ENCODE results near the gene NFYA.

NFYA gene

GRCh38 chr6:41072836-41073202 lies at the start of gene NFYA:
Gene NFYA, plus strand, starts transcription at chr6:41072974. Its CDS starts 6,116 bp downstream, at chr6:41079090.
- peaks cover 10 to 55% (median 30%) of the 10 kb centered on the region in 11 experiments; a peak in 16 of 22 replicates for H3K36me3 ChIP-seq
- peaks cover 36 to 48% (median 43%) of the 10 kb centered on the region in 11 experiments; a peak in 21 of 22 replicates for H4K20me1 ChIP-seq
- peak within 1 kb of the TSS; percentile 83 to 97 (median 94) for H3K4me3 ChIP-seq
- H3K4me2 ChIP-seq: peak within 1 kb of the TSS; percentile 88 to 97 (median 95)
- no peak for TF ChIP-seq Cebpa-rat (IDR thresholded peaks at IDR 0.05)
- H3K27ac ChIP-seq: peak within 1 kb of the TSS; percentile 96 to 99 (median 98)
- H3K27me3 ChIP-seq: no peaks in the 10 kb centered on the region
- H3K4me1 ChIP-seq: peaks cover 38 to 58% (median 48%) of the 10 kb centered on the region in 10 experiments
- H3K9ac ChIP-seq: peak within 1 kb of the TSS; percentile 94 to 99 (median 99)
- no peaks in the 10 kb centered on the region for H3K9me3 ChIP-seq (replicated peaks in 1 of 11)

- TF ChIP-seq Cebpa-rat (IDR thresholded peaks at IDR 0.05): no peak
- H3K27ac ChIP-seq: no peak overlapping the region
- H3K9me3 ChIP-seq (replicated peaks in 1 of 11): peaks cover 0 to 10% (median 0%) of the 10 kb centered on the region in 11 experiments; a peak in 5 of 22 replicates
- H3K4me1 ChIP-seq: peaks cover 17 to 27% (median 19%) of the 10 kb centered on the region in 10 experiments
- H3K4me2 ChIP-seq: no peak overlapping the region
- H4K20me1 ChIP-seq: no peaks in the 10 kb centered on the region
- H3K9ac ChIP-seq: no peak overlapping the region
- H3K36me3 ChIP-seq: peaks cover 0 to 19% (median 0%) of the 10 kb centered on the region in 11 experiments; a peak in 4 of 22 replicates
- no peaks in the 10 kb centered on the region for H3K27me3 ChIP-seq
- no peak overlapping the region for H3K4me3 ChIP-seq
These were observed 49.7 kb upstream of the NFYA start for GRCh38 chr6:41023114-41023513.

DNA sequence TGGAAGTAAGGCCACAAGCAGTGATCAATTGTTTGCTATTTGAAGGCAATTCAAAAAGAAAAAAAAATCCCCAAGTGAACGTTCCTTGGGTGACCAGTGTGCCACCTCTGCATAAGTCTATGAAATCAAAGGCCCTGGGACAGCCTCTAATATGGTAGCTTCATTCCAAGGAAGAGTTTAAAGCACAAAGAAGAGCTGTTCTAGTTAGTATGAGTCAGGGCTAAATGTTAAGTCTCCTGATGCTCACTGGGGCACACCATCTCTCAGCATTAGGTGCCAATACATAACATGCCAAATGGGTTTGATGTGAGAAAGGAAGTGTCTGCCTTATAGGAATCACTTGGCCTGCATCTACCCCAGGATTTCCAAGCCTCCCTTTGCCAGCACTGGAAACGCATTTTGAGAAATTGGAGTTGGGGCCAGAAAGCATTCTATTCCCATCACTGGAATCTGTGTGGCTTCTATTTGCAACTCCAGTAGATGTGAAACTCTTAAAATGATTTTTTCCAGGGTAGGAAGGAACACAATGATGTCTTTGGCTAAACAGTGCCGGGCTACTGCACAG lies 46.7 kb upstream of the NFYA start:
- H3K9me3 ChIP-seq (replicated peaks in 1 of 11): no peaks in the 10 kb centered on the region
- H3K27me3 ChIP-seq: no peaks in the 10 kb centered on the region
- peaks cover 34 to 55% (median 42%) of the 10 kb centered on the region in 10 experiments for H3K4me1 ChIP-seq
- peak overlapping the region; percentile 92 to 99 (median 95) for H3K4me2 ChIP-seq
- peaks cover 0 to 14% (median 0%) of the 10 kb centered on the region in 11 experiments; a peak in 4 of 22 replicates for H3K36me3 ChIP-seq
- no peaks in the 10 kb centered on the region for H4K20me1 ChIP-seq
- H3K27ac ChIP-seq: peak overlapping the region in 3 of 11 experiments; percentile 95; a peak in 2 of 22 replicates
- H3K4me3 ChIP-seq: peak overlapping the region in 6 of 10 experiments; percentile 63 to 75 (median 70); a peak in 4 of 20 replicates
- peak overlapping the region in 7 of 11 experiments; percentile 26 to 93 (median 90); a peak in 6 of 22 replicates for H3K9ac ChIP-seq
- no peak for TF ChIP-seq Cebpa-rat (IDR thresholded peaks at IDR 0.05)

DNA sequence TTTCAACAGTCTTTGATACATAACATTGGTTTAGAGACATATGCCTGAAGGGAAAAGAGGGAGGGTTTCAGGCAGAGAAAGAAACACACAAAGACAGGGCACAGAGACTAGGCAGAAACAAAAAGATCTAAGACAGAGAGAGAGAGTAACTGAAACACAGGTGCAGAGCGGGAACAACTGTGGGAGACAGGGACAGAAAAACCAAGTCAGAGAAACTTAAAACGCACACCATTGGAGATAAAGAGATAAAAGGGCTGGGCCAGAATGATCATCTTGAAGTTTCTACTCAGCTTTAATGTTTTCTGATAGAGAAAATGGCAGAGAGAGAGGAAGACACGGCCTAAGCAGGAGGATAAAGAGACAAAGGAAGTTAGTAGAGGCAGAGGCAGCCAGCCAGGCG lies 45.5 kb upstream of the NFYA start:
- H4K20me1 ChIP-seq: no peaks in the 10 kb centered on the region
- no peak for TF ChIP-seq Cebpa-rat (IDR thresholded peaks at IDR 0.05)

GRCh38 chr6:41027799-41028560 lies 44.8 kb upstream of the NFYA start:
- Histone ChIP-seq H3K27ac (peak overlapping the region; percentile 79 to 97 (median 95)), H3K4me3 (peak overlapping the region; percentile 55 to 75 (median 65))
- no peak for TF ChIP-seq Cebpa-rat (IDR thresholded peaks at IDR 0.05)

More for the DNA sequence above, 45.5 kb upstream of the NFYA start:
- no peaks in the 10 kb centered on the region for H3K9me3 ChIP-seq (replicated peaks in 1 of 11)
- H3K36me3 ChIP-seq: peaks cover 0 to 14% (median 0%) of the 10 kb centered on the region in 11 experiments; a peak in 4 of 22 replicates
- peak overlapping the region; percentile 92 to 99 (median 95) for H3K4me2 ChIP-seq
- H3K27me3 ChIP-seq: no peaks in the 10 kb centered on the region
- peak overlapping the region; percentile 84 to 93 (median 88); a peak in 21 of 22 replicates for H3K9ac ChIP-seq
- peaks cover 34 to 55% (median 42%) of the 10 kb centered on the region in 10 experiments for H3K4me1 ChIP-seq
- peak overlapping the region; percentile 41 to 97 (median 95); a peak in 21 of 22 replicates for H3K27ac ChIP-seq
- H3K4me3 ChIP-seq: peak overlapping the region; percentile 55 to 75 (median 65)

DNA sequence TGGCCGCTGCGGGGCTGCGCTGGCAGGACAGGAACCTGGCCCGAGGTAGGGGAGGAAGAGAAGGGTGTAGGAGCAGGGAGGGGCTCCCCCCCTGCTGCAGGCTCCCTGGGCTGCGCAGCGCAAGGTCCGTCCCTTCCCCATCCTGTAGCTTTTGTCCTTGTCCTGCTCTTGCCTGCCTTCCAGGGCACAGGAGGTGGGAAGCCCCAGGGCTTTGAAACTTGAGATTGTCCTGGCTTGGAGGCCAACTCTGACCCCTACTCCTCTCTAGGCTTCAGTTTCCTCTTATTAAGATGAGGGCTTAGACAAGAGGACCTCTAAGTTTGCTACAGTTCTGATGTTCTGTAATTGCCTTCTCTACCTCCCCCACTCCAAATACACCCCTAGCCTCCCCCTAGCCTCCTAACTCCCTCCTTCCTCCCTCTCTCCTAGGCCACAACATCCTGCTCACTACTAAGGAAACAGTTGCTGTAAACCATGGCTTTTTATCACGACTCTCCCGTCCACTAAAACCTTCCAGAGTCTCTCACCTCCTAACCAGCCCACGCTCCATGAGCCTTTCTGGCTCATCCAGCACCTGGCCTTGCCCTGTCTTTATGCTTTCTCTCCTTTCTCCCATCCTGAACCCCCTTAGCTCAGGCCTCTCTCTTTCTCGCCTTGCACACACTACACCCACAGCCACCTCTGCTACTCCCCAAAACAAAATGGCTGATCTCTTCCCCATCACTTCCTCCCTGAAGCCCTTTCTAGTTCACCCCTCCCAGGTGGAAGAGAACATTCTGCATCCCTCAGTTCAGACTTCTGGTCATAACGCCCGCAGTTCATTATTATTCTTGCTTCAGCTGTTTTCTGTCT lies 44.0 kb upstream of the NFYA start:
- H3K9ac ChIP-seq: peak overlapping the region; percentile 84 to 93 (median 88)
- no peak for TF ChIP-seq Cebpa-rat (IDR thresholded peaks at IDR 0.05)
- peak overlapping the region; percentile 79 to 97 (median 95) for H3K27ac ChIP-seq

More at GRCh38 chr6:41027799-41028560, 44.8 kb upstream of the NFYA start:
- H3K36me3 ChIP-seq: peaks cover 0 to 13% (median 0%) of the 10 kb centered on the region in 11 experiments; a peak in 4 of 22 replicates
- H3K4me2 ChIP-seq: peak overlapping the region; percentile 92 to 99 (median 95)
- no peaks in the 10 kb centered on the region for H3K9me3 ChIP-seq (replicated peaks in 1 of 11)
- no peaks in the 10 kb centered on the region for H4K20me1 ChIP-seq
- H3K4me1 ChIP-seq: peaks cover 34 to 55% (median 42%) of the 10 kb centered on the region in 10 experiments
- no peaks in the 10 kb centered on the region for H3K27me3 ChIP-seq
- peak overlapping the region; percentile 84 to 93 (median 88) for H3K9ac ChIP-seq

GRCh38 chr6:41032830-41033229 lies 39.9 kb upstream of the NFYA start:
- Histone ChIP-seq H3K9ac (no peak overlapping the region), H3K4me2 (no peak overlapping the region), H3K4me3 (no peak overlapping the region), H3K36me3 (no peaks in the 10 kb centered on the region), H3K27ac (no peak overlapping the region), H4K20me1 (no peaks in the 10 kb centered on the region), H3K9me3 (replicated peaks in 1 of 11) (no peaks in the 10 kb centered on the region), H3K4me1 (peaks cover 10 to 30% (median 24%) of the 10 kb centered on the region in 10 experiments), H3K27me3 (no peaks in the 10 kb centered on the region)
- no peak for TF ChIP-seq Cebpa-rat (IDR thresholded peaks at IDR 0.05)

More for the DNA sequence above, 44.0 kb upstream of the NFYA start:
- Histone ChIP-seq H3K36me3 (peaks cover 0 to 8% (median 0%) of the 10 kb centered on the region in 11 experiments; a peak in 4 of 22 replicates), H4K20me1 (no peaks in the 10 kb centered on the region), H3K4me1 (peaks cover 34 to 55% (median 42%) of the 10 kb centered on the region in 10 experiments), H3K4me3 (peak overlapping the region; percentile 55 to 75 (median 65)), H3K27me3 (no peaks in the 10 kb centered on the region), H3K9me3 (replicated peaks in 1 of 11) (no peaks in the 10 kb centered on the region), H3K4me2 (peak overlapping the region; percentile 92 to 99 (median 95))

DNA sequence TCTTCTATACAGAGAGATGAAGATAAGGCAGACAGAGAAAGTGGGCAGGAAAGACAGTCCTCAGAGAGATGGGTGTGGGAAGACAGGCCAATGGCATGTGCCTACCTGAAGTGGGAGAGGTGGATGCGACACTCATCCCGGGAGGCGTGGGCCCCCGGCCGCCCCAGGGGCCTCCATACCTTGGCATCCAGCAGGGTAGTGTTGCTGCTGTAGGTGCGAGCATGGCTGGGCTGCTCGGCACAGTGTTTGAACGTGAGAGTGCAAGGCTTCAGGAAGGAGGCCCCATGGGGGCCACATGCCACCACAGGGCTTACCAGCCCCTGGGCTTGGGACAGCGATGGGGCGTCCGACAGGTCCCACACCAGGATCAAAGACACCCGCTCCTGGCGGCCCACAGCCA lies 39.0 kb upstream of the NFYA start:
- Histone ChIP-seq H3K9ac (no peak overlapping the region), H4K20me1 (no peaks in the 10 kb centered on the region), H3K9me3 (replicated peaks in 1 of 11) (no peaks in the 10 kb centered on the region), H3K27ac (no peak overlapping the region), H3K4me3 (no peak overlapping the region), H3K4me1 (peaks cover 4 to 22% (median 16%) of the 10 kb centered on the region in 10 experiments), H3K4me2 (no peak overlapping the region), H3K27me3 (no peaks in the 10 kb centered on the region), H3K36me3 (no peaks in the 10 kb centered on the region)
- no peak for TF ChIP-seq Cebpa-rat (IDR thresholded peaks at IDR 0.05)

All from BLaER1 treated with 17β-estradiol and CSF1 and Interleukin-3, amounts not matched to agents 10 nM and 100 nM (cell line).